Transverse colon (tissue), 4 donors: Measurements from ENCODE around the gene LRRC4C.

ENCODE experiments used
- CTCF ChIP-seq, 5 experiments: fragments of 200-600 bp in 3 of 5; fragments of 450-650 bp in 2 of 5; sonication (generic) in 3 of 5; IDR thresholded peaks; 1 replicate in 2 of 5; 2 replicates in 3 of 5; pipeline ENCODE4 v1.5.1; 2016 to 2017; ENCODE audit warnings: antibody characterized with exemption in 5 of 5, inconsistent platforms in 3 of 5, mild to moderate bottlenecking in 2 of 5, moderate library complexity in 1 of 5
- EP300 ChIP-seq: sonication (generic); formaldehyde crosslinking; IDR thresholded peaks from one replicate; pipeline ENCODE4 v1.6.1; 2017; ENCODE audit warnings: antibody characterized with exemption, low read depth
- POLR2A ChIP-seq: fragments of 450-650 bp; IDR thresholded peaks from one replicate; pipeline ENCODE4 v1.6.1; 2016; ENCODE audit warnings: antibody characterized with exemption, mild to moderate bottlenecking, moderate library complexity
- POLR2AphosphoS5 ChIP-seq, 3 donors: sonication (generic); formaldehyde crosslinking; IDR thresholded peaks; one replicate each; pipeline ENCODE4 v1.6.1; 2016; ENCODE audit warnings: antibody characterized with exemption in 3 of 3

- TF ChIP-seq CTCF (IDR thresholded peaks at IDR 0.05): no peak
- no peak for TF ChIP-seq POLR2AphosphoS5 (IDR thresholded peaks at IDR 0.05)
- no peak for TF ChIP-seq EP300
- no peak for TF ChIP-seq POLR2A
Observed at GRCh38 chr11:40170078-40170477, 1289.4 kb downstream of the LRRC4C start.
